HepG2 (cell line): ENCODE data around the gene PSRC1. TPM values are rescaled to one million over a fixed set of nuclear protein-coding genes. Genes with fewer than 3 reads are reported as not detected.

Experiments
- EZH2 ChIP-seq: conservative IDR thresholded peaks from 2 replicates; pipeline ENCODE4 v1.6.1; 2012; ENCODE audit warnings: mild to moderate bottlenecking, low read depth, low read length, moderate library complexity
- HOXD1 ChIP-seq: sonication (generic); formaldehyde crosslinking; IDR thresholded peaks from 2 replicates; pipeline ENCODE4 v1.5.0; 2020; ENCODE audit warnings: missing genetic modification reagents
- JUNB ChIP-seq: sonication (generic); formaldehyde crosslinking; IDR thresholded peaks from 2 replicates; pipeline ENCODE4 v1.8.0; 2022; ENCODE audit warnings: missing genetic modification reagents, mild to moderate bottlenecking, borderline replicate concordance
- MED13 ChIP-seq: sonication (generic); formaldehyde crosslinking; IDR thresholded peaks from 2 replicates; pipeline ENCODE4 v1.5.0; 2020; ENCODE audit warnings: missing genetic modification reagents
- NFE2 ChIP-seq: sonication (generic); formaldehyde crosslinking; IDR thresholded peaks from 2 replicates; pipeline ENCODE4 v1.4.0; 2020; ENCODE audit warnings: missing genetic modification reagents
- NFIB ChIP-seq: sonication (generic); formaldehyde crosslinking; IDR thresholded peaks from 2 replicates; pipeline ENCODE4 v1.9.0; 2021; ENCODE audit warnings: missing genetic modification reagents, mild to moderate bottlenecking, borderline replicate concordance
- PITX1 ChIP-seq: sonication (generic); formaldehyde crosslinking; IDR thresholded peaks from 2 replicates; pipeline ENCODE4 v1.5.1; 2020; ENCODE audit warnings: mild to moderate bottlenecking, missing genetic modification reagents
- ZIK1 ChIP-seq: sonication (generic); formaldehyde crosslinking; IDR thresholded peaks from 2 replicates; pipeline ENCODE4 v1.5.0; 2020; ENCODE audit warnings: mild to moderate bottlenecking, low read depth, missing genetic modification reagents, borderline replicate concordance
- ZNF547 ChIP-seq: sonication (generic); formaldehyde crosslinking; IDR thresholded peaks from 2 replicates; pipeline ENCODE4 v1.5.1; 2020; ENCODE audit warnings: mild to moderate bottlenecking, missing genetic modification reagents
- ZNF564 ChIP-seq: sonication (generic); formaldehyde crosslinking; IDR thresholded peaks from 2 replicates; pipeline ENCODE4 v1.8.1; 2023; ENCODE audit warnings: mild to moderate bottlenecking, missing genetic modification reagents
- ZNF605 ChIP-seq: sonication (generic); formaldehyde crosslinking; IDR thresholded peaks from 2 replicates; pipeline ENCODE4 v1.8.0; 2022; ENCODE audit warnings: mild to moderate bottlenecking, missing genetic modification reagents
- polyA plus RNA-seq, 8 experiments: library from polyadenylated mRNA; depleted of rRNA in 3 of 8; stranded (reverse) in 7 of 8; unstranded in 1 of 8; fragments of >200 nt; fragmentation: Illumina TruSeq in 4 of 8; extraction: Trizol in 4 of 8; gene quantifications; 2 replicates each; pipeline versions ENCODE4 v1.2.1 to v1.2.3, GENCODE V29; 2011 to 2016; ENCODE audit warnings: low read depth in 4 of 8, missing spikeins in 1 of 8, mixed read lengths in 1 of 8; ENCODE audit not compliant: insufficient read depth in 1 of 8
- total RNA-seq, 5 experiments: library from RNA; depleted of rRNA; stranded (reverse); fragments of >200 nt; fragmentation: Illumina TruSeq; extraction: Trizol; gene quantifications; 2 replicates each; pipeline ENCODE4 v1.2.3, GENCODE V29; 2016; ENCODE audit warnings: low read depth in 1 of 5
- TF ChIP-seq, protein P1 (sequence below): sonication (generic); formaldehyde crosslinking; IDR thresholded peaks from 2 replicates; pipeline ENCODE4 v1.5.0; 2020; ENCODE audit warnings: mild to moderate bottlenecking, missing genetic modification reagents, borderline replicate concordance
- TF ChIP-seq, protein P2 (sequence below): sonication (generic); formaldehyde crosslinking; IDR thresholded peaks from 2 replicates; pipeline ENCODE4 v1.4.0; 2020; ENCODE audit warnings: missing genetic modification reagents
- TF ChIP-seq, protein P3 (sequence below): IDR thresholded peaks from 2 replicates; pipeline ENCODE4 v1.6.1; 2016; ENCODE audit warnings: mild to moderate bottlenecking
- TF ChIP-seq, protein P4 (sequence below): sonication (generic); formaldehyde crosslinking; IDR thresholded peaks from 2 replicates; pipeline ENCODE4 v1.8.0; 2022; ENCODE audit warnings: mild to moderate bottlenecking, missing genetic modification reagents, moderate library complexity
- TF ChIP-seq, protein P5 (sequence below): sonication (generic); formaldehyde crosslinking; IDR thresholded peaks from 2 replicates; pipeline ENCODE4 v1.9.0; 2022; ENCODE audit warnings: low read depth, missing genetic modification reagents

The PSRC1 gene
- total and polyA plus RNA-seq, 2 of the 13 experiments (the other 11 are each of a cell fraction or from before 2014, with no cell fraction given) = 28.6 to 30.3 TPM

DNA sequence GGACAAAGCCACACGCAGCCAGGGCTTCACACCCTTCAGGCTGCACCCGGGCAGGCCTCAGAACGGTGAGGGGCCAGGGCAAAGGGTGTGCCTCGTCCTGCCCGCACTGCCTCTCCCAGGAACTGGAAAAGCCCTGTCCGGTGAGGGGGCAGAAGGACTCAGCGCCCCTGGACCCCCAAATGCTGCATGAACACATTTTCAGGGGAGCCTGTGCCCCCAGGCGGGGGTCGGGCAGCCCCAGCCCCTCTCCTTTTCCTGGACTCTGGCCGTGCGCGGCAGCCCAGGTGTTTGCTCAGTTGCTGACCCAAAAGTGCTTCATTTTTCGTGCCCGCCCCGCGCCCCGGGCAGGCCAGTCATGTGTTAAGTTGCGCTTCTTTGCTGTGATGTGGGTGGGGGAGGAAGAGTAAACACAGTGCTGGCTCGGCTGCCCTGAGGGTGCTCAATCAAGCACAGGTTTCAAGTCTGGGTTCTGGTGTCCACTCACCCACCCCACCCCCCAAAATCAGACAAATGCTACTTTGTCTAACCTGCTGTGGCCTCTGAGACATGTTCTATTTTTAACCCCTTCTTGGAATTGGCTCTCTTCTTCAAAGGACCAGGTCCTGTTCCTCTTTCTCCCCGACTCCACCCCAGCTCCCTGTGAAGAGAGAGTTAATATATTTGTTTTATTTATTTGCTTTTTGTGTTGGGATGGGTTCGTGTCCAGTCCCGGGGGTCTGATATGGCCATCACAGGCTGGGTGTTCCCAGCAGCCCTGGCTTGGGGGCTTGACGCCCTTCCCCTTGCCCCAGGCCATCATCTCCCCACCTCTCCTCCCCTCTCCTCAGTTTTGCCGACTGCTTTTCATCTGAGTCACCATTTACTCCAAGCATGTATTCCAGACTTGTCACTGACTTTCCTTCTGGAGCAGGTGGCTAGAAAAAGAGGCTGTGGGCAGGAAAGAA, 8.1 kb downstream of the PSRC1 start (continued):
- TF ChIP-seq, protein P1, sequence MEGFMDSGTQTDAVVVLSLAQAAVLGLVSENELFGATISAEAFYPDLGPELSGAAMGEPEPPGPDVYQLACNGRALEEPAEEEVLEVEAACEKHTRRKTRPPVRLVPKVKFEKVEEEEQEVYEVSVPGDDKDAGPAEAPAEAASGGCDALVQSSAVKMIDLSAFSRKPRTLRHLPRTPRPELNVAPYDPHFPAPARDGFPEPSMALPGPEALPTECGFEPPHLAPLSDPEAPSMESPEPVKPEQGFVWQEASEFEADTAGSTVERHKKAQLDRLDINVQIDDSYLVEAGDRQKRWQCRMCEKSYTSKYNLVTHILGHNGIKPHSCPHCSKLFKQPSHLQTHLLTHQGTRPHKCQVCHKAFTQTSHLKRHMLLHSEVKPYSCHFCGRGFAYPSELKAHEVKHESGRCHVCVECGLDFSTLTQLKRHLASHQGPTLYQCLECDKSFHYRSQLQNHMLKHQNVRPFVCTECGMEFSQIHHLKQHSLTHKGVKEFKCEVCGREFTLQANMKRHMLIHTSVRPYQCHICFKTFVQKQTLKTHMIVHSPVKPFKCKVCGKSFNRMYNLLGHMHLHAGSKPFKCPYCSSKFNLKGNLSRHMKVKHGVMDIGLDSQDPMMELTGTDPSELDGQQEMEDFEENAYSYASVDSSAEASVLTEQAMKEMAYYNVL = no peak
- no peak for TF ChIP-seq NFIB (CRISPR knock-in tag)
- TF ChIP-seq PITX1 = no peak
- TF ChIP-seq EZH2 = no peak
- TF ChIP-seq, protein P2, sequence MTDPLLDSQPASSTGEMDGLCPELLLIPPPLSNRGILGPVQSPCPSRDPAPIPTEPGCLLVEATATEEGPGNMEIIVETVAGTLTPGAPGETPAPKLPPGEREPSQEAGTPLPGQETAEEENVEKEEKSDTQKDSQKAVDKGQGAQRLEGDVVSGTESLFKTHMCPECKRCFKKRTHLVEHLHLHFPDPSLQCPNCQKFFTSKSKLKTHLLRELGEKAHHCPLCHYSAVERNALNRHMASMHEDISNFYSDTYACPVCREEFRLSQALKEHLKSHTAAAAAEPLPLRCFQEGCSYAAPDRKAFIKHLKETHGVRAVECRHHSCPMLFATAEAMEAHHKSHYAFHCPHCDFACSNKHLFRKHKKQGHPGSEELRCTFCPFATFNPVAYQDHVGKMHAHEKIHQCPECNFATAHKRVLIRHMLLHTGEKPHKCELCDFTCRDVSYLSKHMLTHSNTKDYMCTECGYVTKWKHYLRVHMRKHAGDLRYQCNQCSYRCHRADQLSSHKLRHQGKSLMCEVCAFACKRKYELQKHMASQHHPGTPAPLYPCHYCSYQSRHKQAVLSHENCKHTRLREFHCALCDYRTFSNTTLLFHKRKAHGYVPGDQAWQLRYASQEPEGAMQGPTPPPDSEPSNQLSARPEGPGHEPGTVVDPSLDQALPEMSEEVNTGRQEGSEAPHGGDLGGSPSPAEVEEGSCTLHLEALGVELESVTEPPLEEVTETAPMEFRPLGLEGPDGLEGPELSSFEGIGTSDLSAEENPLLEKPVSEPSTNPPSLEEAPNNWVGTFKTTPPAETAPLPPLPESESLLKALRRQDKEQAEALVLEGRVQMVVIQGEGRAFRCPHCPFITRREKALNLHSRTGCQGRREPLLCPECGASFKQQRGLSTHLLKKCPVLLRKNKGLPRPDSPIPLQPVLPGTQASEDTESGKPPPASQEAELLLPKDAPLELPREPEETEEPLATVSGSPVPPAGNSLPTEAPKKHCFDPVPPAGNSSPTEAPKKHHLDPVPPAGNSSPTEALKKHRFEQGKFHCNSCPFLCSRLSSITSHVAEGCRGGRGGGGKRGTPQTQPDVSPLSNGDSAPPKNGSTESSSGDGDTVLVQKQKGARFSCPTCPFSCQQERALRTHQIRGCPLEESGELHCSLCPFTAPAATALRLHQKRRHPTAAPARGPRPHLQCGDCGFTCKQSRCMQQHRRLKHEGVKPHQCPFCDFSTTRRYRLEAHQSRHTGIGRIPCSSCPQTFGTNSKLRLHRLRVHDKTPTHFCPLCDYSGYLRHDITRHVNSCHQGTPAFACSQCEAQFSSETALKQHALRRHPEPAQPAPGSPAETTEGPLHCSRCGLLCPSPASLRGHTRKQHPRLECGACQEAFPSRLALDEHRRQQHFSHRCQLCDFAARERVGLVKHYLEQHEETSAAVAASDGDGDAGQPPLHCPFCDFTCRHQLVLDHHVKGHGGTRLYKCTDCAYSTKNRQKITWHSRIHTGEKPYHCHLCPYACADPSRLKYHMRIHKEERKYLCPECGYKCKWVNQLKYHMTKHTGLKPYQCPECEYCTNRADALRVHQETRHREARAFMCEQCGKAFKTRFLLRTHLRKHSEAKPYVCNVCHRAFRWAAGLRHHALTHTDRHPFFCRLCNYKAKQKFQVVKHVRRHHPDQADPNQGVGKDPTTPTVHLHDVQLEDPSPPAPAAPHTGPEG (CRISPR knock-in tag) = no peak; the same call in 1 of the 2 replicates
- TF ChIP-seq, protein P3, sequence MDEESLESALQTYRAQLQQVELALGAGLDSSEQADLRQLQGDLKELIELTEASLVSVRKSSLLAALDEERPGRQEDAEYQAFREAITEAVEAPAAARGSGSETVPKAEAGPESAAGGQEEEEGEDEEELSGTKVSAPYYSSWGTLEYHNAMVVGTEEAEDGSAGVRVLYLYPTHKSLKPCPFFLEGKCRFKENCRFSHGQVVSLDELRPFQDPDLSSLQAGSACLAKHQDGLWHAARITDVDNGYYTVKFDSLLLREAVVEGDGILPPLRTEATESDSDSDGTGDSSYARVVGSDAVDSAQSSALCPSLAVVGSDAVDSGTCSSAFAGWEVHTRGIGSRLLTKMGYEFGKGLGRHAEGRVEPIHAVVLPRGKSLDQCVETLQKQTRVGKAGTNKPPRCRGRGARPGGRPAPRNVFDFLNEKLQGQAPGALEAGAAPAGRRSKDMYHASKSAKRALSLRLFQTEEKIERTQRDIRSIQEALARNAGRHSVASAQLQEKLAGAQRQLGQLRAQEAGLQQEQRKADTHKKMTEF (CRISPR knock-in tag) = peak; percentile 72
- peak; percentile 76 for TF ChIP-seq ZNF564 (CRISPR knock-in tag)
- TF ChIP-seq JUNB (CRISPR knock-in tag) = no peak
- TF ChIP-seq, protein P4, sequence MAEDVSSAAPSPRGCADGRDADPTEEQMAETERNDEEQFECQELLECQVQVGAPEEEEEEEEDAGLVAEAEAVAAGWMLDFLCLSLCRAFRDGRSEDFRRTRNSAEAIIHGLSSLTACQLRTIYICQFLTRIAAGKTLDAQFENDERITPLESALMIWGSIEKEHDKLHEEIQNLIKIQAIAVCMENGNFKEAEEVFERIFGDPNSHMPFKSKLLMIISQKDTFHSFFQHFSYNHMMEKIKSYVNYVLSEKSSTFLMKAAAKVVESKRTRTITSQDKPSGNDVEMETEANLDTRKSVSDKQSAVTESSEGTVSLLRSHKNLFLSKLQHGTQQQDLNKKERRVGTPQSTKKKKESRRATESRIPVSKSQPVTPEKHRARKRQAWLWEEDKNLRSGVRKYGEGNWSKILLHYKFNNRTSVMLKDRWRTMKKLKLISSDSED (CRISPR knock-in tag) = no peak
- TF ChIP-seq ZNF547 (CRISPR knock-in tag) = no peak
- TF ChIP-seq ZNF605 (CRISPR knock-in tag) = peak; percentile 26; the same call in 1 of the 2 replicates
- TF ChIP-seq, protein P5, sequence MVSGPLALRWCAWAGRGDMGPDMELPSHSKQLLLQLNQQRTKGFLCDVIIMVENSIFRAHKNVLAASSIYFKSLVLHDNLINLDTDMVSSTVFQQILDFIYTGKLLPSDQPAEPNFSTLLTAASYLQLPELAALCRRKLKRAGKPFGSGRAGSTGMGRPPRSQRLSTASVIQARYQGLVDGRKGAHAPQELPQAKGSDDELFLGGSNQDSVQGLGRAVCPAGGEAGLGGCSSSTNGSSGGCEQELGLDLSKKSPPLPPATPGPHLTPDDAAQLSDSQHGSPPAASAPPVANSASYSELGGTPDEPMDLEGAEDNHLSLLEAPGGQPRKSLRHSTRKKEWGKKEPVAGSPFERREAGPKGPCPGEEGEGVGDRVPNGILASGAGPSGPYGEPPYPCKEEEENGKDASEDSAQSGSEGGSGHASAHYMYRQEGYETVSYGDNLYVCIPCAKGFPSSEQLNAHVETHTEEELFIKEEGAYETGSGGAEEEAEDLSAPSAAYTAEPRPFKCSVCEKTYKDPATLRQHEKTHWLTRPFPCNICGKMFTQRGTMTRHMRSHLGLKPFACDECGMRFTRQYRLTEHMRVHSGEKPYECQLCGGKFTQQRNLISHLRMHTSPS (CRISPR knock-in tag) = peak; percentile 78
- TF ChIP-seq HOXD1 (CRISPR knock-in tag) = peak; percentile 89
- no peak for TF ChIP-seq ZIK1 (CRISPR knock-in tag)
- TF ChIP-seq MED13 (CRISPR knock-in tag) = peak; percentile 71; the same call in 1 of the 2 replicates
- no peak for TF ChIP-seq NFE2
